ENCODE measurements around the gene SMIM45.
A peak's percentile ranks its signal among the peaks of the same experiment; 100 is the strongest.
"Not testable (repeated sequence)": the region's sequence is repeated elsewhere in the genome, so short reads cannot be mapped to it uniquely, and the experiment has no call there.

Gene SMIM45

GRCh38 chr22:41935015-41935351 is 17.0 kb upstream of the SMIM45 start:
- no peak for DNase-seq

DNA sequence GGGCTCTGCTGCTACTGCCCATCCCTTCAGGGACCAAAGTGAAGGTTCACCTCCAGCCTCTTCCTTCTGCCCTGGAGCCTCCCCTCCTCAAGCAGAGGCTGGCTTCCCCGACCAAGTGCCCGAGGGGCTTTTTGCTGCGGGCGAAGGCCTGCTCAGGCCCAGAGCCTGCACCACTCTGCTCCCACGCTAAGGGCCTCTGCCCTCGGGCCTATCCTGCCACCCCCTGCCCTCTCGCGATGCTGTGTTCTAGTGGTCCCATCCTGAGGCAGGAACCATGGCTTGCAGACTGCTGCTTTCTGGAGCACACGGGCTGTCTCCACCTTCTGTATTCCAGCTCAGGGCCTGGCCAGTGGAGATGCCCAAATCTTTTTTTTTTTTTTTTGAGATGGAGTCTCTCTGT is 16.4 kb upstream of the SMIM45 start:
- no peak for DNase-seq

DNA sequence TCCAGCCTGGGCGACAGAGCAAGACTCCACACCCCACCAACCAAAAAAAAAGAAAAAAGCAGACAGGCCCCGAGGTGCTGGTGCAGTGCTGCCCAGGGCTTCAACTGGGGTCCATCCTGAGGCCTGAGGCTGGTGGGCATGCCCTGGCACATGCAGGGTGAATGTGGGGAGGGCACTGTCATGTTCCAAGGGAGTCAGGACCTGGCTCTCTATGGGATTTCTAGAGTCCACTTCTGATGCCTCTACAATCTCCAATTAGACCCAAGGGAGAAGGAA is 15.1 kb upstream of the SMIM45 start:
- DNase-seq = no peak

- no peak for DNase-seq
Observed at GRCh38 chr22:41939981-41940831, 11.7 kb upstream of the SMIM45 start.

DNA sequence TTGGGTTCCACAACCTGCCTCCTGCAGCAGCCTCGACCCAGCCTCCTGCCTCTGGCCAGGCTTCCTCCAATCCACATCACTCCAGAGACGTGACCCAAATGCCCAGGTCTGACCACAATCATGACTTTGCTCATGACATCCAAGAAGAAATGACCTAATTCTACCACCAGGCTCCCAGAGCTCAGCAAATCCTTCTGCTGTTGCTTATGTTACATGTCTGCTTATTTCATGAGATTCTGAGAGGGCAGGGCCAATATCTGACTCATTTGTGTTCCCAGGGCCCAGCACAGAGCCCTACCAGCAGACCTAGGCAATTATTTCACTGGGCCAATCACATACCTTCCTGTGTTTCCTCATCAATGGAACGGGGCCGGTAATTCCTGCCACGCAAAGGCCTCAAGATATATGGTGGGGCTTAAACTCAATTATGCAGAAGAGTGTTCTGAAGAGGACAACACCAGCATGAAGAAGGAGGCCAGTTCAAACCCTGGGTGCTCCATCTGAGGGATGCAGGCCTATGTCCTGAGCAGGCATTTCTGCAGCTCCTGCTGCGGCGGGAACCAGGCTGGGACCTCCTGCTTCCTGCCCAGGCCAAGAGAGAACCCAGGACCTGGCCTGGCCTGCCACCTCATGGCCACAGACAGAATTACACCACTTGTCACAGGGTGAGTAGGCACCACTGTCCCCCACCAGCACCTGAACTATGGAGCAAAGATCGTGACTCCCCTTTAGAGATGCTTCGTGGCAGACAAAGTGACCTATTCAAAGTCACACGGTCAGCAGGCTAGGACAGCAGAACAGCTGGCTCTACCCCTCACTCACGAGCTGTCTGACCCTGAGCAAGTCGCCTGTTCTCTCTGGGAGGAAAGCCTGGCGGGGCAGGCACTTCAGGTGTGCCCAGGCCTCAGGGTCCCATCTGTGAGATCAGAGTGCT is 10.9 kb upstream of the SMIM45 start:
- DNase-seq = peak; percentile 43

DNA sequence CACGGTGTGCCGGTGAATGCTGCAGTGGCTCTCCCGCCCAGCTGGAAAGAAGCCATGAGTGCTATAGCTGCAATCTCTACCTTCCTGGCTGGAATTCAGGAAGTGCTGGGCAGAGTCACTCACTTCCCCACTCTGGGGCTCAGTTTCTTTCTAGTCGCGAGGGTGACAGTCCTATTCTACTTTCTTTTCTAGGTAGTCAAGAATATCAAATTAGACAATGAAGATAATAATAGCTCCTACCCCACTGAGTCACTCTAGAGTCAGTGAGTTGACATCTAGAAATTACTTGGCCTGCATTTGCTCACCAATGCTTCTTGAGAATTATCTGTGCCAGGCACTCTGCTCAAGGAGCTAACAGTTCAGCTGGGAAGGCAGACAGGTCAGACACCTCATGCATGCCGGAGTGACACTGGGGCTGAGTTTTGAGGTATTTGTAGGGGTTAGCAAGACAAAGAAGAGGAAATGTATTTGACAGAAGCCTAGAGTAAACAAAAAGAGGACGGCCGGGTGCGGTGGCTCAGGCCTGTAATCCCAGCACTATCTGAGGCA is 8.2 kb upstream of the SMIM45 start:
- DNase-seq = no peak

DNA sequence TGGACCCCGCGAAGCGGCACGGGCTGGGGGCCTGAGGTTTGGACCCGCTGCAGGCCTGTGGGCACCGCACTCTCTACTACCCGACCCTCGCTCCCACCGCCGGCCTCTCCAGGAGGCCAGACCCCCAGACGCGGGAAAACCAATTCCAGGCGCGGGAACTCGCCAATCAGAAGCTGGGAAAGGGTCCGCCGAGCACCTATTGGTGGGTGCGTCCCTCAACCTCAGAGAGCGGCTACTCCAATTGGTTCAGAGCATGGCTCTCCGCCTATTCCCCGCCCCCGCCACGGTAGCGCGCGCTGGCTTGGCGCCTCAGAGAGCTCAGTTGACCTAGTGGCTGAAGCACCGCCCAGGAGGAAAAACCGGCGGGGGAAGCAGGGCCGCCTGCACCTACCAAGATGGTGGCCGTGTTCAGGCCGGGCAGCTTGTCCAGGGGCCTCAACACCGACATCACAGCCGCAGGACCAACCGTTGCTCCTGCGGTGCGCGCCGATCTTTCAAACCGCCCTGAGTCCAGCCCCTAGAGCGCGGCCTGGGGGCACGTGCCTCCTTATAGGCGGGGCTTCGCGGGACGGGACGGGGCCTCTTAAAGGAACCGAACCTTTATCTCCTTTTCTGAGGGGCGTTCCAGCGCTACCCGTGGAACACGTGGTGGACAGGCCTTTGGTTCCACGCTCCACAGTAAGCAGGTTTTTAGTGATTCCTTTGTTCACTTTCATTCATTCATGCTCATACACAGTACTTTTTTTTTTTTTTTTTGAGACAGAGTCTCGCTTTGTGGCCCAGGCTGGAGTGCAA is 5.1 kb upstream of the SMIM45 start, which contains the start of gene CENPM:
Gene CENPM, minus strand, starts transcription at position 524 of the 795 bp plus-strand sequence. Its CDS starts 76 bp downstream, at position 448.
- DNase-seq = peak; percentile 95

DNA sequence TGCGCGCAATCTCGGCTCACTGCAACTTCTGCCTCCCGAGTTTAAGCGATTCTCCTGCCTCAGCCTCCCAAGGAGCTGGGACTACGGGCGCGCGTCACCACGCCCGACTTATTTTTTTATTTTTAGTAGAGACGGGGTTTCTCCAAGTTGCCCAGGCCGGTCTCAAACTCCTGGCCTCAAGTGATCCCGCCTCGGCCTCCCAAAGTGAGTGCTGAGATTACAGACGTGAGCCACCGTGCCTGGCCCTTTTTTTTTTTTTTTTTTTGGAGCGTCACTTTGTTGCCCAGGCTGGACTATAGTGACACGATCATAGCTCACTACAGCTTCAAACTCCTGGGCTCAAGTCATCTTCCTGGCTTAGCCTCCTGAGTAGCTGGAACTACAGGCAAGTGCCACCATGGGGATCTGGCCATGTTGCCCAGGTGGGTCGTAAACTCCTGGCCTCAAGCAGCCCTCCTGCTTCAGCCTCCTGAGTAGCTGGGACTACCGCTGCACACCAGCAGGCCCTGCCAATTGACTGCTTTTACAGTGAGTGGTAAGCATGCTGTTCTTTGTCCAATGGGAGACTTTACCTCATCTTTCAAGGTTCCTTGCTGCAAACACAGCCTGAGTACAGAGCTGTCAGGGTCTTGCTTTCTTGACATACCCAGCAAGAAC is 4.4 kb upstream of the SMIM45 start:
- DNase-seq = no peak

GRCh38 chr22:41948142-41948541 is 3.8 kb upstream of the SMIM45 start:
- no peak for DNase-seq

- DNase-seq = not testable (repeated sequence)
Observed at GRCh38 chr22:41948928-41949296, 3.0 kb upstream of the SMIM45 start.

- no peak for DNase-seq
Observed at GRCh38 chr22:41949297-41949965, 2.5 kb upstream of the SMIM45 start.

DNA sequence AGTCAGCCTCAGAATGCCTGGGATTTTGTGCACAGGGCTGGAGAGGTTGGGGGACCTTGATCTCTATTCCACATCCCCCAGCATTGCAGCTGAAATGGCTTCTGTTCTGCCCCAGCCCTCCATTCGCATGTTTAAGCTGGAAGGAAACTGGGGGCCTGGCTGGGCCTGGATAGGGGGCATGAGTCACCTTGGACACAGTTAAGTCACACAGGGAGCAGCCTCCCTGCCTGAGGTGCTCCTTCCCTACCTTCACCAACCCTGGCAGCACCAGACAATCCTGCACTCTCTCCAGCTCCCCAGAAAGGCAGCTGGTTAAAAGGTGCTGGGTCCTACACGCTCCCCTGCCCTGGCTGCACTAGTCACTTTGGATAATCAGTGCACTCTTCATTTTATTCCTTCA is 763 bp downstream of the SMIM45 start:
- no peak for DNase-seq

- DNase-seq = no peak
Observed at GRCh38 chr22:41957941-41958556, 6.1 kb downstream of the SMIM45 start.

- DNase-seq = no peak
Observed at GRCh38 chr22:41963453-41964111, 11.6 kb downstream of the SMIM45 start.

DNA sequence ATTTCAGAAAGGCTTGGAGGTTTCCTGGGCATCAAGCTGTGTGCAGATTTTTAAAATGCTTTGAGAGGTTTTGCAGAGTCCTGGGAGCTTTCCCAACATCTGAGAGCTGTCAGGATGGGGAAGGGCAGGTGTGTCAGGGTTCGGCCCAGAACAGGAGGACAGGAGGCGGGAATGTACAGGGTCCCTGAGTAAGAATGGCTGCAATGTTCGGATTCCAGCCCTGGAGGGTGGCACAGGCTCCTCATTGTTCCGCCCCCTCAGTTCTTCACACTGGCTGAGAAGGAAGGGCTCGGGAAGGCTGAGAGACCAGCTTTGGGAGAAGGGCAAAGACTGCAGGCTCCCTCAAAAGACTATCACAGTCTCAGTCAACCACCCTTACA is 12.2 kb downstream of the SMIM45 start:
- no peak for DNase-seq

GRCh38 chr22:41966225-41966606 is 14.3 kb downstream of the SMIM45 start:
- DNase-seq = no peak

- no peak for DNase-seq
Observed at GRCh38 chr22:41966607-41967240, 14.8 kb downstream of the SMIM45 start.

GRCh38 chr22:41968601-41969000 is 16.7 kb downstream of the SMIM45 start:
- DNase-seq = peak; percentile 71

DNA sequence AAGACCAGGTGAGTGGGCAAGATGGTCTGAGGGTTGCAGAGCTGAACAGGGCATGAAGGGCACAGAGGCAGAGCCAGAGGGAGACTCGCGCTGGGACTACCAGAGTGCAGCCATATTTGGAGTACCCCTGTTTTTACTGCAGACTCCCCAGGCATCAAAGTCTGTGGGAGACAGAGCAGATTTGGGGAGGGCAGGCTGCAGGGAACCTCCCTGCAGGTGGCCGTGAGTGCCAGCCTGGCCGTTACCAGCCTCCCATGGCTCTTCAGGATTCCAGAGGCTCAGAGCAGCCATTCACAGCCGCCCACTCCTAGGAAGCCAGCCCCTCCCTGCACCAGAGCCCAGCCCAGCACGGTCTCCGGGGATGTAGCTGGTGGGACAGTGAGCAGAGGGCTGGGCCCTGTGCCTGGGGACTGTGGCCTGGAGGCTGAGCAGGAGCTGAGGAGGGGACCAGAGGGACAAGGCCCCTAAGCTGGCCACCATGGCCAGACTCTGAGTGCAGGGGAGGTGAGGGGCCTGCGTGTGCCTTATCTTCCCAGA is 17.2 kb downstream of the SMIM45 start, which contains the start of gene SEPTIN3:
Gene SEPTIN3, plus strand, starts transcription at position 334 of the 537 bp plus-strand sequence. CDS start 2,050 bp downstream, outside the sequence.
- no peak for DNase-seq

DNA sequence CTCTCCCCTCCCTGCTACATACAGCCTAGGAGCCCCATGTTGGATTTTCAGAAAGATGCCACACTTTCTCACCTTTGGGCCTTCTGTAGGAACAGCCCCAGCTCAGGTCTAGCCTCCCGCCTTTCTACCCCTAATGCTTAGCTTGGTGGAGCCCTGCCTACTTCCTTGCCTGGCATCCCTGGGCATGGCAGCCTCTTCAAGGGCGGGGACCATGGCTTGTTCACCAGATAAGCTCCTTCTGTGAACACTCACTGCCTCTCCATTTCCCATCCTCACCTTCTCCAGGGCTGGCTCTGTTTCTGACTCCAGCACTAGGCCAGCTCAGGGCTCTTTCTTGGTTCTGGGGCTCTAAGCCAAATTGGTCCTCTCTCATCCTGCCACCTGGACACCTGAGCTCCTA is 18.7 kb downstream of the SMIM45 start:
- DNase-seq = no peak
